KMS-11 (cell line): ENCODE data around the gene FXYD5.

ENCODE experiments used
- H2AFZ ChIP-seq: fragments of 200-600 bp; sonication (generic); 2 replicates; pipeline ENCODE4 v1.6.1; 2016; ENCODE audit warnings: antibody characterized with exemption, mixed run types, low read depth
- H3K27ac ChIP-seq: fragments of 200-600 bp; sonication (generic); 2 replicates; pipeline ENCODE4 v1.6.1; 2016; ENCODE audit warnings: mild to moderate bottlenecking, mixed run types
- H3K27me3 ChIP-seq: fragments of 200-600 bp; sonication (generic); 2 replicates; pipeline ENCODE4 v1.6.1; 2017; ENCODE audit warnings: mild to moderate bottlenecking, low read depth, mixed run types, moderate library complexity; ENCODE audit not compliant: insufficient read depth
- H3K36me3 ChIP-seq: fragments of 200-600 bp; sonication (generic); 2 replicates; pipeline ENCODE4 v1.6.1; 2017; ENCODE audit warnings: mild to moderate bottlenecking, mixed run types; ENCODE audit not compliant: insufficient read depth
- H3K4me1 ChIP-seq: fragments of 200-600 bp; sonication (generic); 2 replicates; pipeline ENCODE4 v1.6.1; 2016; ENCODE audit warnings: mild to moderate bottlenecking, low read depth, mixed run types; ENCODE audit not compliant: poor library complexity, severe bottlenecking
- H3K4me2 ChIP-seq: fragments of 200-600 bp; sonication (generic); 2 replicates; pipeline ENCODE4 v1.7.0; 2016; ENCODE audit warnings: mild to moderate bottlenecking, mixed run types
- H3K4me3 ChIP-seq: fragments of 200-600 bp; sonication (generic); IDR thresholded peaks from 2 replicates; pipeline ENCODE4 v1.6.1; 2017; ENCODE audit warnings: low read depth, low read length, mixed read lengths; ENCODE audit not compliant: insufficient read depth
- H3K79me2 ChIP-seq: fragments of 200-600 bp; sonication (generic); 2 replicates; pipeline ENCODE4 v1.6.1; 2016; ENCODE audit warnings: low read depth, mixed run types; ENCODE audit not compliant: insufficient read depth
- H3K9ac ChIP-seq: fragments of 200-600 bp; sonication (generic); 2 replicates; pipeline ENCODE4 v1.6.1; 2016; ENCODE audit warnings: mild to moderate bottlenecking, mixed run types
- H4K20me1 ChIP-seq: fragments of 200-600 bp; sonication (generic); 2 replicates; pipeline ENCODE4 v1.6.1; 2016; ENCODE audit warnings: mild to moderate bottlenecking, mixed run types; ENCODE audit not compliant: insufficient read depth
- CTCF ChIP-seq: fragments of 200-600 bp; sonication (generic); conservative IDR thresholded peaks from 2 replicates; pipeline ENCODE4 v1.6.1; 2017; ENCODE audit warnings: low read depth, mild to moderate bottlenecking, antibody characterized with exemption, low read length, moderate library complexity, mixed read lengths

FXYD5 gene

GRCh38 chr19:35167251-35168119 lies 12.9 kb downstream of the FXYD5 start:
- H3K27me3 ChIP-seq, result no peaks in the 10 kb centered on the region
- no peak overlapping the region for H3K27ac ChIP-seq
- H3K9ac ChIP-seq, result no peak overlapping the region
- no peaks in the 10 kb centered on the region for H4K20me1 ChIP-seq
- no peak for TF ChIP-seq CTCF
- no peak overlapping the region for H3K4me3 ChIP-seq
- H3K4me2 ChIP-seq, result no peak overlapping the region
- no peaks in the 10 kb centered on the region; the same call in 1 of the 2 replicates for H3K36me3 ChIP-seq
- no peaks in the 10 kb centered on the region for H3K79me2 ChIP-seq
- no peak overlapping the region for H2AFZ ChIP-seq
- H3K4me1 ChIP-seq, result no peaks in the 10 kb centered on the region

- Histone ChIP-seq H3K79me2 (no peaks in the 10 kb centered on the region), H3K4me3 (no peak overlapping the region), H3K27ac (no peak overlapping the region), H3K27me3 (no peaks in the 10 kb centered on the region), H3K36me3 (no peaks in the 10 kb centered on the region; the same call in 1 of the 2 replicates), H4K20me1 (no peaks in the 10 kb centered on the region), H3K4me2 (no peak overlapping the region), H3K4me1 (no peaks in the 10 kb centered on the region), H3K9ac (no peak overlapping the region), H2AFZ (no peak overlapping the region)
- TF ChIP-seq CTCF, result no peak
These were observed 13.7 kb downstream of the FXYD5 start for GRCh38 chr19:35168196-35168595.

- Histone ChIP-seq H3K27me3 (no peaks in the 10 kb centered on the region), H2AFZ (no peak overlapping the region), H3K4me2 (no peak overlapping the region), H3K79me2 (no peaks in the 10 kb centered on the region), H3K4me3 (no peak overlapping the region), H4K20me1 (no peaks in the 10 kb centered on the region), H3K4me1 (no peaks in the 10 kb centered on the region), H3K36me3 (no peaks in the 10 kb centered on the region; the same call in 1 of the 2 replicates), H3K9ac (no peak overlapping the region), H3K27ac (no peak overlapping the region)
- no peak for TF ChIP-seq CTCF
These were observed 14.9 kb downstream of the FXYD5 start for GRCh38 chr19:35169221-35169995.

- Histone ChIP-seq H3K4me3 (no peak overlapping the region), H3K4me2 (no peak overlapping the region), H4K20me1 (no peaks in the 10 kb centered on the region), H3K4me1 (no peaks in the 10 kb centered on the region), H2AFZ (no peak overlapping the region), H3K36me3 (no peaks in the 10 kb centered on the region), H3K9ac (no peak overlapping the region), H3K27ac (no peak overlapping the region), H3K27me3 (no peaks in the 10 kb centered on the region), H3K79me2 (no peaks in the 10 kb centered on the region)
- TF ChIP-seq CTCF, result no peak
These were observed 16.0 kb downstream of the FXYD5 start for GRCh38 chr19:35170359-35171061.
